Activated CD8-positive, alpha-beta memory T cell treated with anti-CD3 and anti-CD28 coated beads for 1 hour (primary cell): ENCODE measurements around the gene RNF31.

ENCODE experiments used
- DNase-seq, 2 donors: peaks; one replicate each; pipeline ENCODE4 v3.0.0-alpha.2; 2020; ENCODE audit warnings: low read depth in 1 of 2; ENCODE audit errors: extremely low read depth in 1 of 2

The RNF31 gene

GRCh38 chr14:24159777-24160498 is 12.6 kb downstream of the RNF31 start:
- no peak for DNase-seq

GRCh38 chr14:24160499-24160849 is 13.2 kb downstream of the RNF31 start:
- no peak for DNase-seq

- DNase-seq: peak; percentile 94
These were observed 13.8 kb downstream of the RNF31 start, which contains the start of gene IRF9 for GRCh38 chr14:24160850-24161804. IRF9 (plus strand) TSS chr14:24161265; CDS start chr14:24162145, 880 bp downstream.

GRCh38 chr14:24162093-24162492 is 14.8 kb downstream of the RNF31 start:
- no peak for DNase-seq

- DNase-seq: no peak
These were observed 17.3 kb downstream of the RNF31 start for GRCh38 chr14:24164518-24164991.

- no peak for DNase-seq
These were observed 18.5 kb downstream of the RNF31 start for GRCh38 chr14:24165785-24166184.

GRCh38 chr14:24167469-24168114 is 20.3 kb downstream of the RNF31 start:
- DNase-seq: no peak

- DNase-seq: peak; percentile 56 to 63
These were observed 24.3 kb downstream of the RNF31 start, which contains the start of gene REC8 for GRCh38 chr14:24171422-24172260. REC8 (plus strand) TSS chr14:24172080; CDS start chr14:24172553, 473 bp downstream.

- DNase-seq: no peak
These were observed 25.1 kb downstream of the RNF31 start for GRCh38 chr14:24172261-24172860.

- DNase-seq: no peak
These were observed 25.6 kb downstream of the RNF31 start for GRCh38 chr14:24172871-24173281.

- no peak for DNase-seq
These were observed 29.3 kb downstream of the RNF31 start for GRCh38 chr14:24176599-24176998.

GRCh38 chr14:24177041-24177825 is 29.9 kb downstream of the RNF31 start:
- DNase-seq: no peak

- DNase-seq: no peak
These were observed 30.6 kb downstream of the RNF31 start for GRCh38 chr14:24177891-24178290.

- no peak for DNase-seq
These were observed 31.3 kb downstream of the RNF31 start for GRCh38 chr14:24178399-24179178.

GRCh38 chr14:24179294-24179960 is 32.1 kb downstream of the RNF31 start:
- DNase-seq: no peak

GRCh38 chr14:24179961-24180796 is 32.9 kb downstream of the RNF31 start:
- DNase-seq: no peak
